K562 (cell line): ENCODE data around the gene SLC36A3. TPM values are rescaled to one million over a fixed set of nuclear protein-coding genes. Genes with fewer than 3 reads are reported as not detected.

Experiments used
- ERF ChIP-seq: fragments of 450-650 bp; formaldehyde crosslinking; IDR thresholded peaks from 2 replicates; pipeline ENCODE4 v1.4.0; 2020; ENCODE audit warnings: mild to moderate bottlenecking, mixed read lengths
- IRF2 ChIP-seq: sonication (generic); formaldehyde crosslinking; IDR thresholded peaks from 2 replicates; pipeline ENCODE4 v1.8.1; 2022; ENCODE audit warnings: mild to moderate bottlenecking, missing genetic modification reagents
- MYC ChIP-seq, 2 experiments: fragments of 250-450 bp in 1 of 2; sonication (Bioruptor Pico) in 1 of 2; IDR thresholded peaks; 2 replicates each; pipeline versions ENCODE4 v1.5.1 to v1.6.1; 2012 to 2021; ENCODE audit warnings: low read depth in 2 of 2, borderline replicate concordance in 1 of 2, improper control_type of control experiment in 1 of 2, low read length in 1 of 2, mild to moderate bottlenecking in 1 of 2, moderate library complexity in 1 of 2
- NR2C1 ChIP-seq, 2 experiments: fragments of 450-650 bp; IDR thresholded peaks; 2 replicates each; pipeline ENCODE4 v1.6.1; 2017; ENCODE audit warnings: mild to moderate bottlenecking in 2 of 2, antibody characterized with exemption in 1 of 2, inconsistent platforms in 1 of 2, missing compliant biosample characterization in 1 of 2, missing genetic modification characterization in 1 of 2
- polyA plus RNA-seq, 8 experiments: library from polyadenylated mRNA; depleted of rRNA in 4 of 8; stranded (reverse) in 5 of 8; unstranded in 3 of 8; fragments of >200 nt; fragmentation: Nextera tagmentation in 2 of 8; fragmentation: Illumina TruSeq in 1 of 8; extraction: Ambion mirVana in 2 of 8; extraction: Trizol in 1 of 8; gene quantifications; 2 replicates each; pipeline versions ENCODE4 v1.2.1 to v1.2.3, GENCODE V29; 2011 to 2014; ENCODE audit warnings: inconsistent platforms in 1 of 8, missing spikeins in 1 of 8
- total RNA-seq, 7 experiments: library from RNA; depleted of rRNA in 6 of 7; stranded (reverse); fragments of >200 nt in 6 of 7; fragmentation: Illumina TruSeq in 2 of 7; extraction: Trizol in 2 of 7; gene quantifications; 2 replicates each; pipeline versions ENCODE4 v1.2.1 to v1.2.3, GENCODE V29; 2011 to 2021; ENCODE audit warnings: low replicate concordance in 1 of 7
- TF ChIP-seq, protein P1 (sequence below), 2 experiments: fragments of 450-650 bp; formaldehyde crosslinking in 1 of 2; IDR thresholded peaks; 2 replicates each; pipeline versions ENCODE4 v1.4.0 to v1.6.1; 2014 to 2020; ENCODE audit warnings: mild to moderate bottlenecking in 2 of 2, borderline replicate concordance in 1 of 2, low read depth in 1 of 2
- TF ChIP-seq, protein P2 (sequence below): fragments of 150-350 bp; conservative IDR thresholded peaks from 2 replicates; pipeline ENCODE4 v1.6.1; 2014; ENCODE audit warnings: low read length

SLC36A3 gene
- total and polyA plus RNA-seq, 9 of the 15 experiments (the other 6 are each of a cell fraction or from before 2014, with no cell fraction given), result not detected

DNA sequence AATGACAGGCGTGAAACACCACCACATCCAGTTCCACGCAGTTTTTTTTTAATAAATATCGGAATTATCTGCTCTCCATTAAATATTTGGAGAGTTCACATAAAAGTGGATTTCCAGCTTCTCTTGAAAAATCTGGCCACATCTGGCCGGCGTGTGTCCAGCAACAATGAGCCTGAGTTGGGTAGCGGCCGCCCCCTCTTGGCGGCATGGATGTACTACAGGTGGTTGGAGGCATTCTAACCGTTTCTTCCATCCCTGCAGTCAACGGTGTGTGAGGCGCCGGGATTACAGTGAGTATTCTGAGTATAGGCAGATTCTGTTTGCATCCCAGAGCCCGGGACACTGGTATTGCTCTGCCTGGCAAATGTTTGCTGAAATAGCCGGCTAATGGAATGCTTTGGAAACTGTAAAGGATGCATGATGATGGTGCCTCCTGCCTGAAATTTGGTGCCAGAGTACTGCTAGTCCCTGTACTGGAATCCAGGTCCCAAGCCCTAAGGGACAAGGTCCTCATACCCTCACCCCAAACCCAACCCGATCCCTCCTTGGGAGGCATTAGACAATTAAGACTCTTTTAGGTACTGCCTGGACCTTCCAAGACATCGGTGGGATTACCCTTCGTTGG is 64.2 kb downstream of the SLC36A3 start (continued):
- TF ChIP-seq MYC (IDR thresholded peaks at IDR 0.05; ENCODE audit: low read depth, low read length) (peak; percentile 46; the same call in 1 of the 2 replicates), MYC (CRISPR knock-in tag; IDR thresholded peaks at IDR 0.05; ENCODE audit: borderline replicate concordance, low read depth) (no peak), IRF2 (CRISPR knock-in tag) (no peak), NR2C1 (IDR thresholded peaks at IDR 0.05) (no peak), NR2C1 (tag; IDR thresholded peaks at IDR 0.05) (no peak), ERF (CRISPR knock-in tag) (no peak)
- TF ChIP-seq, protein P1, sequence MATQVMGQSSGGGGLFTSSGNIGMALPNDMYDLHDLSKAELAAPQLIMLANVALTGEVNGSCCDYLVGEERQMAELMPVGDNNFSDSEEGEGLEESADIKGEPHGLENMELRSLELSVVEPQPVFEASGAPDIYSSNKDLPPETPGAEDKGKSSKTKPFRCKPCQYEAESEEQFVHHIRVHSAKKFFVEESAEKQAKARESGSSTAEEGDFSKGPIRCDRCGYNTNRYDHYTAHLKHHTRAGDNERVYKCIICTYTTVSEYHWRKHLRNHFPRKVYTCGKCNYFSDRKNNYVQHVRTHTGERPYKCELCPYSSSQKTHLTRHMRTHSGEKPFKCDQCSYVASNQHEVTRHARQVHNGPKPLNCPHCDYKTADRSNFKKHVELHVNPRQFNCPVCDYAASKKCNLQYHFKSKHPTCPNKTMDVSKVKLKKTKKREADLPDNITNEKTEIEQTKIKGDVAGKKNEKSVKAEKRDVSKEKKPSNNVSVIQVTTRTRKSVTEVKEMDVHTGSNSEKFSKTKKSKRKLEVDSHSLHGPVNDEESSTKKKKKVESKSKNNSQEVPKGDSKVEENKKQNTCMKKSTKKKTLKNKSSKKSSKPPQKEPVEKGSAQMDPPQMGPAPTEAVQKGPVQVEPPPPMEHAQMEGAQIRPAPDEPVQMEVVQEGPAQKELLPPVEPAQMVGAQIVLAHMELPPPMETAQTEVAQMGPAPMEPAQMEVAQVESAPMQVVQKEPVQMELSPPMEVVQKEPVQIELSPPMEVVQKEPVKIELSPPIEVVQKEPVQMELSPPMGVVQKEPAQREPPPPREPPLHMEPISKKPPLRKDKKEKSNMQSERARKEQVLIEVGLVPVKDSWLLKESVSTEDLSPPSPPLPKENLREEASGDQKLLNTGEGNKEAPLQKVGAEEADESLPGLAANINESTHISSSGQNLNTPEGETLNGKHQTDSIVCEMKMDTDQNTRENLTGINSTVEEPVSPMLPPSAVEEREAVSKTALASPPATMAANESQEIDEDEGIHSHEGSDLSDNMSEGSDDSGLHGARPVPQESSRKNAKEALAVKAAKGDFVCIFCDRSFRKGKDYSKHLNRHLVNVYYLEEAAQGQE (IDR thresholded peaks at IDR 0.05; ENCODE audit: borderline replicate concordance), result peak; percentile 88
- TF ChIP-seq, protein P1 (CRISPR knock-in tag; IDR thresholded peaks at IDR 0.05; ENCODE audit: low read depth), result no peak
- TF ChIP-seq, protein P2, sequence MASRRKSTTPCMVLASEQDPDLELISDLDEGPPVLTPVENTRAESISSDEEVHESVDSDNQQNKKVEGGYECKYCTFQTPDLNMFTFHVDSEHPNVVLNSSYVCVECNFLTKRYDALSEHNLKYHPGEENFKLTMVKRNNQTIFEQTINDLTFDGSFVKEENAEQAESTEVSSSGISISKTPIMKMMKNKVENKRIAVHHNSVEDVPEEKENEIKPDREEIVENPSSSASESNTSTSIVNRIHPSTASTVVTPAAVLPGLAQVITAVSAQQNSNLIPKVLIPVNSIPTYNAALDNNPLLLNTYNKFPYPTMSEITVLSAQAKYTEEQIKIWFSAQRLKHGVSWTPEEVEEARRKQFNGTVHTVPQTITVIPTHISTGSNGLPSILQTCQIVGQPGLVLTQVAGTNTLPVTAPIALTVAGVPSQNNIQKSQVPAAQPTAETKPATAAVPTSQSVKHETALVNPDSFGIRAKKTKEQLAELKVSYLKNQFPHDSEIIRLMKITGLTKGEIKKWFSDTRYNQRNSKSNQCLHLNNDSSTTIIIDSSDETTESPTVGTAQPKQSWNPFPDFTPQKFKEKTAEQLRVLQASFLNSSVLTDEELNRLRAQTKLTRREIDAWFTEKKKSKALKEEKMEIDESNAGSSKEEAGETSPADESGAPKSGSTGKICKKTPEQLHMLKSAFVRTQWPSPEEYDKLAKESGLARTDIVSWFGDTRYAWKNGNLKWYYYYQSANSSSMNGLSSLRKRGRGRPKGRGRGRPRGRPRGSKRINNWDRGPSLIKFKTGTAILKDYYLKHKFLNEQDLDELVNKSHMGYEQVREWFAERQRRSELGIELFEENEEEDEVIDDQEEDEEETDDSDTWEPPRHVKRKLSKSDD, result 0 out of 2 replicates have a peak, but pooled peaks have one; percentile 57
